Keratinocyte (primary cell): Measurements from ENCODE around the gene ATG4B. TPM values are rescaled to one million over a fixed set of nuclear protein-coding genes. Genes with fewer than 3 reads are reported as not detected.

Source experiments
- DNase-seq: peaks from one replicate; pipeline ENCODE4 v3.0.0-alpha.2; 2011; ENCODE audit warnings: low read depth, missing footprints, low spot score
- FAIRE-seq: peaks from 2 replicates; lab custom pipeline; 2011; peaks lifted over from hg19 to GRCh38; lab: Jason Lieb, UNC
- H2AFZ ChIP-seq: 2 replicates; pipeline ENCODE4 v1.6.0; 2012; ENCODE audit warnings: low read length, control low read depth, inconsistent platforms; ENCODE audit not compliant: control insufficient read depth
- H3K27ac ChIP-seq: 2 replicates; pipeline ENCODE4 v1.5.1; 2011; ENCODE audit warnings: low read length; ENCODE audit not compliant: control insufficient read depth, insufficient read depth
- H3K27me3 ChIP-seq: 3 replicates; pipeline ENCODE4 v1.6.0; 2011; ENCODE audit warnings: low read length; ENCODE audit not compliant: control insufficient read depth, insufficient read depth; ENCODE audit errors: extremely low read depth
- H3K36me3 ChIP-seq, 2 experiments: 2 replicates in 1 of 2; 3 replicates in 1 of 2; pipeline ENCODE4 v1.5.1; 2011; ENCODE audit warnings: low read length in 2 of 2, mild to moderate bottlenecking in 1 of 2; ENCODE audit not compliant: control insufficient read depth in 2 of 2, insufficient read depth in 2 of 2; ENCODE audit errors: extremely low read depth in 1 of 2
- H3K4me1 ChIP-seq: 3 replicates; pipeline ENCODE4 v1.5.1; 2011; ENCODE audit warnings: low read length; ENCODE audit not compliant: control insufficient read depth, insufficient read depth; ENCODE audit errors: extremely low read depth
- H3K4me2 ChIP-seq: 3 replicates; pipeline ENCODE4 v1.6.0; 2011; ENCODE audit warnings: low read depth, low read length; ENCODE audit not compliant: control insufficient read depth, insufficient read depth; ENCODE audit errors: extremely low read depth
- H3K4me3 ChIP-seq, 3 experiments: fragments of 200-600 bp in 1 of 3; sonication (generic) in 1 of 3; 2 replicates in 2 of 3; 3 replicates in 1 of 3; pipeline ENCODE4 v1.5.1; 2011 to 2016; ENCODE audit warnings: low read length in 3 of 3, mild to moderate bottlenecking in 3 of 3, control low read depth in 2 of 3, inconsistent platforms in 1 of 3, low read depth in 1 of 3, mixed read lengths in 1 of 3, mixed run types in 1 of 3, moderate library complexity in 1 of 3; ENCODE audit not compliant: control insufficient read depth in 2 of 3, insufficient read depth in 2 of 3; ENCODE audit errors: extremely low read depth in 1 of 3
- H3K79me2 ChIP-seq: 2 replicates; pipeline ENCODE4 v1.6.0; 2012; ENCODE audit warnings: low read length; ENCODE audit not compliant: control insufficient read depth, insufficient read depth
- H3K9ac ChIP-seq: 3 replicates; pipeline ENCODE4 v1.6.0; 2011; ENCODE audit warnings: low read length; ENCODE audit not compliant: control insufficient read depth, insufficient read depth; ENCODE audit errors: extremely low read depth
- H3K9me1 ChIP-seq: 3 replicates; pipeline ENCODE4 v1.6.0; 2011; ENCODE audit warnings: low read length; ENCODE audit not compliant: control insufficient read depth, insufficient read depth; ENCODE audit errors: extremely low read depth
- H3K9me3 ChIP-seq: 2 replicates; pipeline ENCODE4 v1.5.1; 2012; ENCODE audit warnings: low read depth, low read length; ENCODE audit not compliant: control insufficient read depth
- H4K20me1 ChIP-seq: 3 replicates; pipeline ENCODE4 v1.6.0; 2011; ENCODE audit warnings: low read length; ENCODE audit not compliant: control insufficient read depth, insufficient read depth; ENCODE audit errors: extremely low read depth
- EZH2 ChIP-seq: IDR thresholded peaks from one replicate; pipeline ENCODE4 v1.6.1; 2012; ENCODE audit warnings: inconsistent platforms, mild to moderate bottlenecking, low read length, moderate library complexity
- dilution Hi-C: fragments of 300-500 bp; cut with MboI; formaldehyde crosslinking; loops from one replicate; pipeline ENCODE4 v1.7.0; 2020; ENCODE audit warnings: low sequenced_read_pairs; ENCODE audit not compliant: extremely low pct_ligation_motif_present
- polyA plus RNA-seq, 5 experiments: library from polyadenylated mRNA; depleted of rRNA in 3 of 5; stranded (reverse) in 3 of 5; stranded (forward) in 1 of 5; unstranded in 1 of 5; fragments of >200 nt; gene quantifications; 1 replicate in 1 of 5; 2 replicates in 3 of 5; 3 replicates in 1 of 5; pipeline versions ENCODE4 v1.2.1 to v1.2.3, GENCODE V29; 2011 to 2012; ENCODE audit warnings: missing spikeins in 2 of 5, low read depth in 1 of 5, low replicate concordance in 1 of 5
- TF ChIP-seq, protein P1 (sequence below), 3 experiments: IDR thresholded peaks in 1 of 3; conservative IDR thresholded peaks in 1 of 3; optimal IDR thresholded peaks in 1 of 3; 2 replicates in 2 of 3; 3 replicates in 1 of 3; pipeline versions ENCODE3 to v1.5.1; 2011; ENCODE audit warnings: low read length in 3 of 3, mild to moderate bottlenecking in 3 of 3, moderate library complexity in 2 of 3, control low read depth in 1 of 3, inconsistent platforms in 1 of 3; ENCODE audit not compliant: insufficient read depth in 2 of 3; ENCODE audit errors: extremely low read depth in 1 of 3

ATG4B gene
- polyA plus RNA-seq, 1 donor (not counting 4 experiments of a cell fraction or from before 2014, with no cell fraction given), result 69.0 TPM

DNA sequence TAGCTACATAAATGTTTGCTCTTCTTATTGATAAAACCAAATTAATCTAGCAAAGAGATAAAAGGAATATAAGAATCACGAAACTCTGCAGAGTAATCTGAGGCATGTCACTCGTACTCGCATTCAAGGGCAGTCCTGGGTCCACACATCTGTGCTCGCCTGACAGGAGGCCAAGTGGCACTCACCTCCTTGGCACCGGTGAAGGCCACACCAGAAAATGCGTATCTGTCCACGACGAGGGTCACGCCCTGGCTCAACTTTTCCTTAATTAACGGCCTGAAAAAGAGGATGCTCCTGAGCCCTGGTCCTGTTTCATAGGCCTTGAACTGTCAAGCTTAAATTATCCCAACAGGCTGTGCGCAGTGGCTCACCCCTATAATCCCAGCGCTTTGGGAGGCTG lies 42.6 kb downstream of the ATG4B start:
- no peaks in the 10 kb centered on the region for H3K9me1 ChIP-seq
- no peaks in the 10 kb centered on the region for H4K20me1 ChIP-seq
- no peak overlapping the region for H3K27ac ChIP-seq
- H3K79me2 ChIP-seq, result peaks cover 11% of the 10 kb centered on the region
- DNase-seq, result no peak
- H3K9ac ChIP-seq, result no peak overlapping the region
- H3K4me2 ChIP-seq, result no peak overlapping the region
- dilution Hi-C loops, result no loop called here
- no peaks in the 10 kb centered on the region for H3K27me3 ChIP-seq
- no peaks in the 10 kb centered on the region for H3K9me3 ChIP-seq
- H3K36me3 ChIP-seq, result peaks cover 18 to 22% of the 10 kb centered on the region in 2 experiments
- FAIRE-seq, result no peak
- no peaks in the 10 kb centered on the region for H3K4me1 ChIP-seq
- H2AFZ ChIP-seq, result no peak overlapping the region
- H3K4me3 ChIP-seq, result no peak overlapping the region
- TF ChIP-seq EZH2, result no peak
- TF ChIP-seq, protein P1, sequence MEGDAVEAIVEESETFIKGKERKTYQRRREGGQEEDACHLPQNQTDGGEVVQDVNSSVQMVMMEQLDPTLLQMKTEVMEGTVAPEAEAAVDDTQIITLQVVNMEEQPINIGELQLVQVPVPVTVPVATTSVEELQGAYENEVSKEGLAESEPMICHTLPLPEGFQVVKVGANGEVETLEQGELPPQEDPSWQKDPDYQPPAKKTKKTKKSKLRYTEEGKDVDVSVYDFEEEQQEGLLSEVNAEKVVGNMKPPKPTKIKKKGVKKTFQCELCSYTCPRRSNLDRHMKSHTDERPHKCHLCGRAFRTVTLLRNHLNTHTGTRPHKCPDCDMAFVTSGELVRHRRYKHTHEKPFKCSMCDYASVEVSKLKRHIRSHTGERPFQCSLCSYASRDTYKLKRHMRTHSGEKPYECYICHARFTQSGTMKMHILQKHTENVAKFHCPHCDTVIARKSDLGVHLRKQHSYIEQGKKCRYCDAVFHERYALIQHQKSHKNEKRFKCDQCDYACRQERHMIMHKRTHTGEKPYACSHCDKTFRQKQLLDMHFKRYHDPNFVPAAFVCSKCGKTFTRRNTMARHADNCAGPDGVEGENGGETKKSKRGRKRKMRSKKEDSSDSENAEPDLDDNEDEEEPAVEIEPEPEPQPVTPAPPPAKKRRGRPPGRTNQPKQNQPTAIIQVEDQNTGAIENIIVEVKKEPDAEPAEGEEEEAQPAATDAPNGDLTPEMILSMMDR (optimal IDR thresholded peaks at IDR 0.05 in 1 of 3, IDR thresholded peaks at IDR 0.05 in 1 of 3, conservative IDR thresholded peaks at IDR 0.05 in 1 of 3; ENCODE audit: extremely low read depth in 1 of 3, insufficient read depth in 2 of 3, low read length in 3 of 3), result no peak

DNA sequence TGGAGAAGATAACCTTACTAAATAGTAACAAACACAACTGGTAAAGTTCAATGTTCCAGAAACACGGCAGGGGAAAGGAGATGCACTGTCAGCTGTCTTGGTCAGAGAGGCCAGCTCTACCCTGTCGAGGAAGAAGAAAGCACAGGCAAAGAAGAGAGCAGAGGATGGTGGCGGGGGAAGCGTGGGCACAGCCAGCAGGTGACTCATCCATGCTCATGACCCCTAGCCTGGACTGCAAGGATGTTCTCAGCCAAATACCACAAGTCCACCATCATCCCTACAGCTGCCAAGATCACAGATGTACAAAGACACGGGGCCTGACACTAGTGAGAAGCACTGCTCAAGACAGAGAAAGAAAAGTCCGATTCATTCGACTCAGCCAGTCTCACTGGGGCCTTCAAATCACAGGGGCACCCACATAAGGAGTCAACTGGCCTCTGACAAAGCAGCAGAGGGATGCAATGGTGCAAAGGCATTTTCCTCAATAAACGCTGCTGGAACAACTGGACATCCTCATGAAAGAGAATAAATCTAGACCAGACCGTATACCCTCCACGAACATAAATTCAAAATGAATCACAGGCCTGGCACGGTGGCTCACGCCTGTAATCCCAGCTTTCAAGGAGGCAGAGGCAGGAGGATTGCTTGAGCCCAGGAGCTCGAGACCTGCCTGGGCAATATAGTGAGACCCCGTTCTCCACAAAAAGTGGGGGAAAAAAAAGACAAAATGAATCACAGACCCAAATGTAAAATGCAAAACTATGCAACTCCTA lies 43.5 kb downstream of the ATG4B start:
- Histone ChIP-seq H3K9me3 (no peaks in the 10 kb centered on the region), H3K79me2 (peaks cover 15% of the 10 kb centered on the region), H3K4me3 (no peak overlapping the region), H3K4me1 (peaks cover 4% of the 10 kb centered on the region), H3K27ac (no peak overlapping the region), H3K36me3 (peaks cover 16% of the 10 kb centered on the region in 2 experiments), H2AFZ (no peak overlapping the region), H3K4me2 (no peak overlapping the region), H3K9me1 (no peaks in the 10 kb centered on the region), H4K20me1 (no peaks in the 10 kb centered on the region), H3K27me3 (no peaks in the 10 kb centered on the region), H3K9ac (no peak overlapping the region)
- DNase-seq, result no peak
- dilution Hi-C loops, result no loop called here
- TF ChIP-seq EZH2, result no peak
- TF ChIP-seq, protein P1 (optimal IDR thresholded peaks at IDR 0.05 in 1 of 3, IDR thresholded peaks at IDR 0.05 in 1 of 3, conservative IDR thresholded peaks at IDR 0.05 in 1 of 3; ENCODE audit: extremely low read depth in 1 of 3, insufficient read depth in 2 of 3, low read length in 3 of 3), result no peak
- no peak for FAIRE-seq
